Nephron progenitor cell (in vitro differentiated cells): ENCODE data around the gene HMGN3.

Experiments used
- DNase-seq: peaks from one replicate; pipeline ENCODE4 v3.0.0; 2021
- H3K27ac Mint-ChIP-seq: 2 replicates; pipeline ENCODE4 v1.8.0; 2021; ENCODE audit warnings: mild to moderate bottlenecking, moderate library complexity, mixed read lengths
- H3K27me3 Mint-ChIP-seq: 2 replicates; pipeline ENCODE4 v1.8.0; 2021; ENCODE audit warnings: mild to moderate bottlenecking, low read depth, mixed read lengths; ENCODE audit not compliant: poor library complexity
- H3K36me3 Mint-ChIP-seq: 2 replicates; pipeline ENCODE4 v1.8.0; 2021; ENCODE audit warnings: low read depth, mixed read lengths
- H3K4me1 Mint-ChIP-seq: 2 replicates; pipeline ENCODE4 v1.8.0; 2021; ENCODE audit warnings: mixed read lengths
- H3K4me3 Mint-ChIP-seq: 2 replicates; pipeline ENCODE4 v1.8.0; 2021; ENCODE audit warnings: mild to moderate bottlenecking, moderate library complexity, mixed read lengths
- H3K9me3 Mint-ChIP-seq: 2 replicates; pipeline ENCODE4 v1.8.0; 2021; ENCODE audit warnings: mild to moderate bottlenecking, moderate library complexity, mixed read lengths
- TF ChIP-seq, protein P1 (sequence below): fragments of 200-600 bp; sonication (generic); IDR thresholded peaks from 2 replicates; pipeline ENCODE4 v1.5.0; 2021; ENCODE audit warnings: antibody characterized with exemption

The HMGN3 gene

DNA sequence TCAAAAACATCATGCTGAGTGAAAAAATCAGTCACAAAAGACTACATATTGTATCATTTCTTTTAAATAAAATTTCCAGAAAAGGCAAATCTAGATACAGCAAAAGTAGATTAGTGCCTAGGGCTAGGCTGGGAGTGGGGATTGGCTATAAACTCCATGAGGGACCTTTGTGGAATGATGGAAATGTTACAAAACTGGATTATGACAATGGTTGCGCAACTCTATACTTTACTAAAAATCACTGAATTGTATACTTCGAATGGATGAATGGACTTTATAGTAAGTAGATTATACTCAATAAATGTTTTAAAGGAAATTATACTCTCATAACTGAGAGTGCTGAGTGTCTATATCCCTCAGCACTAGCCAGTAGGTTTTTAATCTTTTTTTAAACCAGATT lies 4.3 kb downstream of the HMGN3 start:
- Mint-ChIP-seq H3K4me1 (peaks cover 23% of the 10 kb centered on the region), H3K9me3 (peaks cover 9% of the 10 kb centered on the region), H3K4me3 (no peak overlapping the region), H3K27me3 (no peaks in the 10 kb centered on the region), H3K27ac (no peak overlapping the region), H3K36me3 (peaks cover 44% of the 10 kb centered on the region)
- DNase-seq, result no peak
- TF ChIP-seq, protein P1, sequence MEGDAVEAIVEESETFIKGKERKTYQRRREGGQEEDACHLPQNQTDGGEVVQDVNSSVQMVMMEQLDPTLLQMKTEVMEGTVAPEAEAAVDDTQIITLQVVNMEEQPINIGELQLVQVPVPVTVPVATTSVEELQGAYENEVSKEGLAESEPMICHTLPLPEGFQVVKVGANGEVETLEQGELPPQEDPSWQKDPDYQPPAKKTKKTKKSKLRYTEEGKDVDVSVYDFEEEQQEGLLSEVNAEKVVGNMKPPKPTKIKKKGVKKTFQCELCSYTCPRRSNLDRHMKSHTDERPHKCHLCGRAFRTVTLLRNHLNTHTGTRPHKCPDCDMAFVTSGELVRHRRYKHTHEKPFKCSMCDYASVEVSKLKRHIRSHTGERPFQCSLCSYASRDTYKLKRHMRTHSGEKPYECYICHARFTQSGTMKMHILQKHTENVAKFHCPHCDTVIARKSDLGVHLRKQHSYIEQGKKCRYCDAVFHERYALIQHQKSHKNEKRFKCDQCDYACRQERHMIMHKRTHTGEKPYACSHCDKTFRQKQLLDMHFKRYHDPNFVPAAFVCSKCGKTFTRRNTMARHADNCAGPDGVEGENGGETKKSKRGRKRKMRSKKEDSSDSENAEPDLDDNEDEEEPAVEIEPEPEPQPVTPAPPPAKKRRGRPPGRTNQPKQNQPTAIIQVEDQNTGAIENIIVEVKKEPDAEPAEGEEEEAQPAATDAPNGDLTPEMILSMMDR, result no peak

DNA sequence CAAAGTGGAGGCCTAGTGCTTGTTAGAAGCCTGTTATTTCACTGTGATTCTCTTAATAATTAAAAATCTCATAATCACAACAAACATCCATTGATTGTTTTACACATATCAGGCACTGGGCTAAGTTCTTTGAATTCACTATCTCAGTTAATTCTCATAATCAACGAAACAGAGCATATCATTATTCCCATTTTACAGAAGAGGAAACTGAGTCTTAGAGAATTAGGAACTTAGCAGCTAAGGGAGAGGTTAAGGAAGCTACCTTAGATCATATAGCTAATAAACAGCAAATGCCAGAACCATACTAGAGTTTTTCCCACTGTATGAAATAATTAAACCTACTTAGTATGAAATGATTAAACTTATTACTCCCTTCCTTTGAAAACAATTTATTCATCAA lies 7.0 kb downstream of the HMGN3 start:
- no peaks in the 10 kb centered on the region for H3K27me3 Mint-ChIP-seq
- peaks cover 14% of the 10 kb centered on the region for H3K4me1 Mint-ChIP-seq
- no peak for DNase-seq
- TF ChIP-seq, protein P1, result no peak
- no peak overlapping the region for H3K4me3 Mint-ChIP-seq
- peaks cover 55% of the 10 kb centered on the region for H3K36me3 Mint-ChIP-seq
- H3K9me3 Mint-ChIP-seq, result peaks cover 3% of the 10 kb centered on the region
- H3K27ac Mint-ChIP-seq, result no peak overlapping the region

DNA sequence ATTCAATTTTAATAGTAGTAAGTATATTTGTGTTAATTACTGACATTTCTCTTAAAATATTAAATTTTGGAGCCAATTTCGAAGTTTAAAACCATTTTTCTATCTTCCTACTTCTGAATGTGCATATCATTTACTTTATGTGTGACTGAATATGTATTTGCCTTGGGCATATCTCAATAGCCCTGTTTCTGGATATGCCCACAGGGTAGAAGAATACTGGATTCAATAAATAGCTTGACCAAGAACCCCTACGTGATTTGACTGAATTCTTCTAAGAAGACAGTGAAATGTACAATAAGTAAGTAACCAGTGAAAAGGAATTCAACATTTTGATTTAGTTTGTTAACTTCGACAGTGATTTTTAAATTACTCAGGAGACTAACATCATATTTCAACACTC lies 7.8 kb downstream of the HMGN3 start:
- Mint-ChIP-seq H3K36me3 (peaks cover 51% of the 10 kb centered on the region), H3K27me3 (no peaks in the 10 kb centered on the region), H3K4me3 (no peak overlapping the region), H3K9me3 (peaks cover 3% of the 10 kb centered on the region), H3K27ac (no peak overlapping the region), H3K4me1 (peaks cover 9% of the 10 kb centered on the region)
- DNase-seq, result no peak
- TF ChIP-seq, protein P1, result no peak

DNA sequence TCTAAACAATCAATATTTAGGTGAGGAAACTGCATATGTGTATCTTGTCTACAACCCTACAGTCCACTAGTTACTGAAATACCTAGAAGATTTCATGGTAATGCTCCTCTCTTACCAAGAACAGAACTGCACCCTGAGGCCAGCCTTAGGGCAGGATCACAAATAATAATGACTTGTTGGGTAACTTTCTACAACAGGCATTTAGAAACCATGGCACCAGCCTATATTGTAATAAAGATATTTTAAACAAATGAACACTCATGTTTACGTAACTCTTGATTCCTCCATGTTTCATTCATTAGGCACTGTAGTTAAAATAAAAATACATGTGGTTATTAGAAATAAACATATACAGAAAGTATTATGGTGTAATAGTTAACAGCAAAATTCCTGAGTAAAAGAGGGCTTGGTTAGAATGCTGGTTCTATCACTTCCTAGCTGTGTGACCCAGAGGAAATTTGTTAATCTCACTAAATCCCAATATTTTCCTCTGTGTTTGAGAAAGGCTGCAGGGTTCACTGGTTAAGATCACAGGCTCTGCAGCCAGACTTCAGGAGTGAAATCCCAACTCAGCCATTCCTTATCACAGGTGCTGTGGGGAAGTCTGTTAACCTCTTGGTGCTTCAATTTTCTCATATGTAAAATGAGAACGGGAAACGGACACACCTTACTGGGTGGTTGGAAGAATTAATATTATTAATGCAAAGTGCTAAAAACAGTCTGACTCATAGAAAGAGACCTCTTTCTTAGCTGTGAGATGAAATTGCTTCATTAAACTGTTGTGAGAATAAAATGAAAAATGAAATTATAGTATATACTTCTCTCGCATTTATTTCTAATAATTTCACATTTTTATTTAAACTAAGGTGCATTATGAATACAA lies 8.5 kb downstream of the HMGN3 start:
- TF ChIP-seq, protein P1, result no peak
- H3K4me1 Mint-ChIP-seq, result peaks cover 8% of the 10 kb centered on the region
- peaks cover 6% of the 10 kb centered on the region for H3K9me3 Mint-ChIP-seq
- H3K4me3 Mint-ChIP-seq, result no peak overlapping the region
- no peak overlapping the region for H3K27ac Mint-ChIP-seq
- peaks cover 51% of the 10 kb centered on the region for H3K36me3 Mint-ChIP-seq
- H3K27me3 Mint-ChIP-seq, result no peaks in the 10 kb centered on the region
- DNase-seq, result no peak

DNA sequence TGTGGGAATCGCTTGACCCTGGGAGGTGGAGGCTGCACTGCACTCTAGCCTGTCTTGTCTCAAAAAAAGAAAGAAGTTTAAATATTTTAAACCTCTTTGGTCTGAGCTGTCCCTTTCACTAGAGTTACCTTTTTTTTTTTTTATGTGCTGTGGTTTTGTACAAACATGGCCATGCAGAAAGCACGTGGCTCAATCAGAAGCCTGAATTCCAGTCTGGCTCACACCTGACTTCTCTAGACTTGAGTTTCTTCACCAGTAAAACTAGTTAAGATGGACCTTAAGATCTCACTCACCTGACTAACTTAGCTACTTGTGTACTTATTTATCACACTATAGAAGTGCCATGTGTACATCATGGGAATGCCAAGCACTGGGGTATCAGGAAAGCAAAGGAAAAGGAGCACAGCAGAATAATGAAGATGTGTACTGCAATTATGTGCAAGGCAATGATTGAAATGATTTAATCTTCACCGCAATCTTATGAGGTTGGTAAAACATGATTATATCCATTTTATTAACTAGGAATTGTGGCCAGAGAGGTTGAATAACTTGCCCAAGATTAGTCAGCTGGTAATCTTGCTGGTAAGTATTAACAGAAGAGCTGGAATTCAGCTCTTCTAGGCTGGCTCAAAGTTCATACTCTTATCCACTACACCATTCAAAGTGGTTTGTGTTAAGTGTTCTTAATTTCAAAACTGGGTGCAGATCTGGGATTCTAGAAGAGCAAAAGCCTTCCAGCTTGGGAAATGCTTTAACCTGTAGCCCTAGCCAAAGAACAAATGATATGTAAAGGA lies 10.7 kb downstream of the HMGN3 start:
- Mint-ChIP-seq H3K4me1 (peaks cover 8% of the 10 kb centered on the region), H3K9me3 (peaks cover 20% of the 10 kb centered on the region), H3K27me3 (peaks cover 4% of the 10 kb centered on the region)

More for the DNA sequence above, 10.7 kb downstream of the HMGN3 start:
- TF ChIP-seq, protein P1, result no peak
- DNase-seq, result no peak
- peaks cover 54% of the 10 kb centered on the region for H3K36me3 Mint-ChIP-seq
- H3K27ac Mint-ChIP-seq, result no peak overlapping the region
- no peak overlapping the region for H3K4me3 Mint-ChIP-seq
